Stimulated activated CD4-positive, alpha-beta T cell treated with anti-CD3 and anti-CD28 coated beads, TNF-alpha, amount 100 ng/mL, for 4 hours (primary cell): ENCODE results near the gene GALK2.
"Not testable (repeated sequence)": the region's sequence is repeated elsewhere in the genome, so short reads cannot be mapped to it uniquely, and the experiment has no call there.

ENCODE experiments used
- DNase-seq, 3 experiments: peaks; one replicate each; pipeline ENCODE4 v3.0.0-alpha.2; 2020; ENCODE audit warnings: low read depth in 3 of 3

The GALK2 gene

DNA sequence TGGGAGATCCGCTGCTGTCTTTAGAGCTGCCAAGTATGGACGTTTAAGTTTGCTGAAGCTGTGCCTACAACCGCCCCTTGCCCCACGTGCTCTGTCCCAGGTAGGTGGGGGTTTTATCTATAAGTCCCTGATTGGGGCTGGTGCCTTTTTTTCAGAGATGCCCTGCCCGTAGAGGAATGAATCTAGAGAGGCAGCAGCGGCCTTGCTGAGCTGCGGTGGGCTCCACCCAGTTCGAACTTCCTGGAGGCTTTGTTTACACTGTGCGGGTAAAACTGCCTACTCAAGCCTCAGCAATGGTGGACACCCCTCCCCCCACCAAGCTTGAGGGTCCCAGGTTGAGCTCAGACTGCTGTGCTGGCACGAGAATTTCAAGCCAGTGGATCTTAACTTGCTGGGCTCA, 169.6 kb downstream of the GALK2 start:
- DNase-seq: no peak

DNA sequence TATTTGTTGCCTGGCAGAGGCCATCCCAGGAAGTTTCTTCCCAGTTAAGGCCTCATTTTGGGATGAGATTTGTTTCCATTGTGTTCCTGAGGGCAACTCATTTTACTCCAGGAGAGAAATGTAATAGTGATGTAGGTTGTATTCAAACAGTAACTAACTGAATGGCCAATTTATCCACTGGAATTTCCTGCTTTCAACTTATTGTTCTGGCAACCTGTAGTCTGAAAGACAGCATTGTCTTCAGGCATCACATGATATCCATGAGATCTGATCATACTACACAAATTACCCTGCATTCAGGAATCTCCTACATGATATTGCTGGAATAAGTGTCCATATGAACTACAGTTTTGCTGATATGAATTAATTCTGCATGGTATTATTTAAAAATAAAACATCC, 173.5 kb downstream of the GALK2 start:
- no peak for DNase-seq

DNA sequence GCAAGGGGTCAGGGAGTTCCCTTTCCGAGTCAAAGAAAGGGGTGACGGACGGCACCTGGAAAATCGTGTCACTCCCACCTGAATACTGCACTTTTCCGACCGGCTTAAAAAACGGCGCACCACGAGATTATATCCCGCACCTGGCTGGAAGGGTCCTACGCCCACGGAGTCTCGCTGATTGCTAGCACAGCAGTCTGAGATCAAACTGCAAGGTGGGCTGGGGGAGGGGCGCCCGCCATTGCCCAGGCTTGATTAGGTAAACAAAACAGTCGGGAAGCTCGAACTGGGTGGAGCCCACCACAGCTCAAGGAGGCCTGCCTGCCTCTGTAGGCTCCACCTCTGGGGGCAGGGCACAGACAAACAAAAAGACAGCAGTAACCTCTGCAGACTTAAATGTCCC, 184.4 kb downstream of the GALK2 start:
- DNase-seq: not testable (repeated sequence)

DNA sequence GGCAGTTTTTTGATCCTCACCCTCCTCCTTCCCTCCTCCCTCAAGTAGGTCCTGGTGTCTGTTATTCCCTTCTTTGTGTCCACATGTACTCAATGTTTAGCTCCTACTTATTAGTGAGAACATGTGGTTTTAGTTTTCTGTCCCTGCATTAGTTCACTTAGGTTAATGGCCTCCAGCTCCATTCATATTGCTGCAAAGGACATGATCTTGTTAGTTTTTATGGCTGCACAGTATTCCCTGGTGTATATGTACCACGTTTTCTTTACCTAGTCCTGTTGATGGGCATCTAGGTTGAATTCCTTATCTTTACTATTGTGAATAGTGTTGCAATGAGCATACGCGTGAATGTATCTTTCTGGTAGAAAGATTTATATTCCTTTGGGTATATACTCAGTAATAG, 191.3 kb downstream of the GALK2 start:
- DNase-seq: no peak

DNA sequence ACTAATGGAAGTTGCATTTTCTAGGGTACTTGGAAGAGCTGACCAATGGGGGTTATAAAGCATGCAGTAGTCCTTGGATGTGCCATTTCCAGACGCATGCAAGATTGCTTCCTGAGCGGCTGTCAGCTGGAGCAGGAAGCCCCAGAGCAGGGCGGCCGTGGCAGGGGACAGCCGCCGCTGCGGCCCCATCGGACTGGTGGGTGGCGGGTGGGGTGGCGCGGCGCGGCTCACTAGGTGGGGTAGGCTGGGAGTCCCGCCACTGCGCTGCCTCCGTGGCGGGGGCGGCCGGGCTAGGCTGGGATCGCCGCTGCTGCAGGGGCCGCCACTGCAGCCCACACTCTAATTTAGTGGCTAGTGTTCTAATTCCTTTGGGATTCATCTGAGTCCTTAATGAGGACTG, 196.4 kb downstream of the GALK2 start:
- DNase-seq: no peak

DNA sequence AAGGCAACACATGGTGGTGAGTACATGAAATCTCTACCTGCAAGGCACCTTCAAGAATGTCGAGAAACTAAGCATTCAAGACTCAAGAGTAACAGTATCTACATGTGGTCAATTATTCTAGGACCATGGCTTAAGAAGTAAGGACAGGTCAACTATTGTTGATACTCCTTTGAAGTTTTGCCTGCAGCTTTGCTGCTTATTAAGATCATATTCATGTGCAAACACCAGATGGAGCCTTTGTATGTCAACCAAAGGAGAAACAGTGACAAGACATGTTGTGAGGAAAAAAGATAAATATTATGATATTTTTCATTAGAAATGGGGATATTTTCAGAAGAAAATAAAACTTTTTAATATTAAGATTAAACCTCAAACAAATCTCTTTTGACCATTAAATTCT, 200.7 kb downstream of the GALK2 start:
- no peak for DNase-seq

DNA sequence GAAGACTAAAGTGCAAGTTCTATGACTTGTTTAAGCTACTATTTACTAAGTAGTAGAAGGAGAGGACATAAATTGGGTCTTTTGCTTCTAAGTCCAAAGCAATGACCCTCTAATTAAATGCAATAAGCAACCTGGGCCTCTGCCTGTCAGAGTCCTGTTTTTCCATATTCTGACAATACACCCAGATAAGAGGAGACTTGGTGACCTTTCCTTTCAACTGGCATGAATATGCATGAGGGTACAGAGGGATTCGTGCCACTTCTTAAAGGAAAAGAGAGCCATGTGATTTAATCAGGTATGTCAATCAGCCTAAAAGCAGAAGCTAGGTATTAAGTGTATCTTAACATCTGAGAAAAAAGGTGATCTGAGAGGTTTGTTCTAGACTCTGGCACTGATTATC, 202.3 kb downstream of the GALK2 start:
- no peak for DNase-seq

DNA sequence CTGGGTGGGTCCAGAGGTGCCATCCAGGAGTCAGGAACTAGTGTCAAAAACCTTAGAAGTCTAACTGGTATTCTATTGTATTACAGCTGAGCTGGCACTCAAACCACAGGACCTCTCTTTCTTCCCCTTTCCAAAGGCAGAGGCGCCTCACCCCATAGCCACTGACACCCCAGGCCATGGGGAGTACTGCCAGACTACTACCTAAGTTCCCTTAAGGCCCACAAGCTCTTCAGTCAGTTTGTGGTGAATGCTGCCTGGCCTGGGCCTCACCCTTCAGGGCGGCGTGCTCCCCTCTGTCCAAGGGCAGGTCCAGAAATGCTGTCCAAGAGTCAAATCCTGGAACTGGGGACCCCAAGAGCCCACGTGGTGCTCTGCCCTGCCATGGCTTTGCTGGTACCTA, 209.9 kb downstream of the GALK2 start:
- DNase-seq: no peak

DNA sequence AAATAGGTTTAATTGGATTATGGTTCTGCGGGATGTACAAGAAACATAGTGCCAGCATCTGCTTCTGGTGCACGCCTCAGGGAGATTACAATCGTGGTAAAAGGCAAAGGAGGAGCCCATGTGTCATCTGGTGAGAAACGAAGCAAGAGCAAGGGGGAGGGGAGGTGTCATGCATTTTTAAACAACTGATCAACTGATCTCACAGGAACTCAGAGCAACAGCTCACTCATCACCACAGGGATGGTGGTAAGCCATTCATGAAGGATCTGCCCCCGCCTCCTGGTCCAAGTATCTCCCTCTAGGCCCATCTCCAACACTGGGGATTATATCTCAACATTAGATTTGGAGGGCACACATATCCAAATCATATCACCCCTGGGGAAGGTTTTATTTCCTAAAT, 210.9 kb downstream of the GALK2 start:
- no peak for DNase-seq
